Nephron progenitor cell (in vitro differentiated cells): ENCODE measurements around the gene GPR25.
A peak's percentile ranks its signal among the peaks of the same experiment; 100 is the strongest.

Experiments
- DNase-seq: peaks from one replicate; pipeline ENCODE4 v3.0.0; 2021
- H3K27ac Mint-ChIP-seq: 2 replicates; pipeline ENCODE4 v1.8.0; 2021; ENCODE audit warnings: mild to moderate bottlenecking, moderate library complexity, mixed read lengths
- H3K27me3 Mint-ChIP-seq: 2 replicates; pipeline ENCODE4 v1.8.0; 2021; ENCODE audit warnings: mild to moderate bottlenecking, low read depth, mixed read lengths; ENCODE audit not compliant: poor library complexity
- H3K36me3 Mint-ChIP-seq: 2 replicates; pipeline ENCODE4 v1.8.0; 2021; ENCODE audit warnings: low read depth, mixed read lengths
- H3K4me1 Mint-ChIP-seq: 2 replicates; pipeline ENCODE4 v1.8.0; 2021; ENCODE audit warnings: mixed read lengths
- H3K4me3 Mint-ChIP-seq: 2 replicates; pipeline ENCODE4 v1.8.0; 2021; ENCODE audit warnings: mild to moderate bottlenecking, moderate library complexity, mixed read lengths
- H3K9me3 Mint-ChIP-seq: 2 replicates; pipeline ENCODE4 v1.8.0; 2021; ENCODE audit warnings: mild to moderate bottlenecking, moderate library complexity, mixed read lengths
- TF ChIP-seq, protein P1 (sequence below): fragments of 200-600 bp; sonication (generic); IDR thresholded peaks from 2 replicates; pipeline ENCODE4 v1.5.0; 2021; ENCODE audit warnings: antibody characterized with exemption

GPR25 gene

DNA sequence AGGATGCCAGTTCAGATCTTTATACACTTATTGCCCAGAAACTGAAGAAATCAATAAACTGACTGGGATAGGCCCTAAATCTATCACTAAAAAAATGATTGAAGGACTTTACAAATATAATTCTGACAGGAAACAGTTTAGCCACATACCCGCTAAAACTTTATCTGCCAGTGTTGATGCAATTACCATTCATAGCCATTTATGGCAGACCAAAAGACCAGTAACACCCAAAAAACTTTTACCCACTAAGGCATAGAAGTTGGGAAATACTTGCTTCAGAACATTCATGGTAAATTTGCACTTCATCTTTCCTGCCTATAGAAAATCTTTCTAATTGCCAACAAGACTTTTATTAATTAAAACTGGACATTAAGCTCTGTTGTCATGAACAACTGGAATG, 15.0 kb upstream of the GPR25 start:
- no peaks in the 10 kb centered on the region for H3K27me3 Mint-ChIP-seq
- TF ChIP-seq, protein P1, sequence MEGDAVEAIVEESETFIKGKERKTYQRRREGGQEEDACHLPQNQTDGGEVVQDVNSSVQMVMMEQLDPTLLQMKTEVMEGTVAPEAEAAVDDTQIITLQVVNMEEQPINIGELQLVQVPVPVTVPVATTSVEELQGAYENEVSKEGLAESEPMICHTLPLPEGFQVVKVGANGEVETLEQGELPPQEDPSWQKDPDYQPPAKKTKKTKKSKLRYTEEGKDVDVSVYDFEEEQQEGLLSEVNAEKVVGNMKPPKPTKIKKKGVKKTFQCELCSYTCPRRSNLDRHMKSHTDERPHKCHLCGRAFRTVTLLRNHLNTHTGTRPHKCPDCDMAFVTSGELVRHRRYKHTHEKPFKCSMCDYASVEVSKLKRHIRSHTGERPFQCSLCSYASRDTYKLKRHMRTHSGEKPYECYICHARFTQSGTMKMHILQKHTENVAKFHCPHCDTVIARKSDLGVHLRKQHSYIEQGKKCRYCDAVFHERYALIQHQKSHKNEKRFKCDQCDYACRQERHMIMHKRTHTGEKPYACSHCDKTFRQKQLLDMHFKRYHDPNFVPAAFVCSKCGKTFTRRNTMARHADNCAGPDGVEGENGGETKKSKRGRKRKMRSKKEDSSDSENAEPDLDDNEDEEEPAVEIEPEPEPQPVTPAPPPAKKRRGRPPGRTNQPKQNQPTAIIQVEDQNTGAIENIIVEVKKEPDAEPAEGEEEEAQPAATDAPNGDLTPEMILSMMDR: no peak
- no peak for DNase-seq
- no peaks in the 10 kb centered on the region for H3K9me3 Mint-ChIP-seq
- no peak overlapping the region for H3K4me3 Mint-ChIP-seq
- no peak overlapping the region for H3K27ac Mint-ChIP-seq
- no peaks in the 10 kb centered on the region for H3K4me1 Mint-ChIP-seq
- peaks cover 45% of the 10 kb centered on the region for H3K36me3 Mint-ChIP-seq

DNA sequence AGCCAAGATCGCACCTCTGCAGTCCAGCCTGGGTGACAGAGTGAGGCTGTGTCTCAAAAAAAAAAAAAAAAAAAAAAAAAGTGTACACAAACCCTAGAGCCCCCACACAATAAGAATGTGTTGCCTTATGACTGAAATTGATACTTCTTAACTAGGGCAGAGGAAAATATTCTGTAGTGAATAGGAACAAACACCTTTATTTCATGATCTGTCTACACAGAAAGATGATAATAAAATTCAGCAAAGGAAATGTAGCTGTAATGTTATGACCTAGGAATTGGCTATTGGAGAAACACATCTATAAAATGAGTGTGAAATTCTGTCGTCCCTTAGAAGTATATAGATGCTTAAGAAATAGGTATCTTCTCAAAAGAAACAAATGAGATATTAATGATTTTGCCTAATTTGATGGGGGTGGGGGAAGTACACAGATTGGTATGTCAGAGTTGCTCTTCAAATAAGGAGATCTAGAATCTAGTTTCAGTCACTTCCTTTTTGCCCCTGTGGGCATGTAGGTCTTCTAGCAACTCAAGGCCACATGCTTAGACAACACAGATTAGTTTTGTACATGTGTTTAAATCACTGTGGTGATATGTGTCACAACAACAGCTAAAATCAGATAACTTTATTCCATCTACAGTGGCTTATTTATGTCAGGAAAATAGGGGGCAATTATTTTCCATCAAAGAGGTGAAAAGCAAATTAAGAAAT, 10.7 kb upstream of the GPR25 start:
- Mint-ChIP-seq H3K27ac (peak overlapping the region; percentile 37), H3K36me3 (peaks cover 48% of the 10 kb centered on the region), H3K9me3 (no peaks in the 10 kb centered on the region), H3K4me3 (no peak overlapping the region), H3K4me1 (peaks cover 22% of the 10 kb centered on the region), H3K27me3 (no peaks in the 10 kb centered on the region)
- TF ChIP-seq, protein P1: no peak
- DNase-seq: no peak

DNA sequence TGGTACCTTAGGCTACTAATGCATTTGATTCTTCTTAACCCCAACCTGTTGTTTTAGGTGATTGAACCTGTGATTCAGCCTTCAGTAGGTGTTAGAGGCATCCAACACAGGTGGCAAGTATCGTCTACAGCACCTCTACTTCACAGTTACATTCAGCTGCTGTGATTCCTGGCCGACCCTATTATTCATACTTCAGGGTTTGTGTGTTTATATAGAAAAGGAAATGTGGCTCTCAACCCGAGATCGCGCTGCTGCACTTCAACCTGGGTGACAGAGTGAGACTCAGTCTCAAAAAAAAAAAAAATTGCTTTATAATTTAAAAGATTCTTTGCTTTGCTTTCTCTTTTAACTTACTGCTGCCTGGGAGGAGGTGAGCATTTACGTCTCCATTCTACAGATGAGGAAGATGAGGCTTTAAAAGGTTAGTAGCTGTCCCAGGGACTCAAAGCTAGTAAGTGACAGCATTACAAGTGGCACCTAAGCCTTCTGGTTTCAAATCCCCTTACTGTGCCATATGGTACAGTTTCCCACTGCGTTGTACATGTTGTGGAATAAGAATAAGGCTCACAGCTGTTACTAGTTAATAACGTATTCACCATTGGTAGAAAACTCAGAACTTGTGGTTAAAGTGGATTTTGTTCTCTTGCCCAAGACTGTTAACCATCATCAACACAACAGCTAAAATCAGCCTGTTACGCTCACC, 9.9 kb upstream of the GPR25 start:
- Mint-ChIP-seq H3K27ac (no peak overlapping the region), H3K4me3 (no peak overlapping the region), H3K36me3 (peaks cover 47% of the 10 kb centered on the region), H3K27me3 (no peaks in the 10 kb centered on the region), H3K9me3 (no peaks in the 10 kb centered on the region), H3K4me1 (peaks cover 28% of the 10 kb centered on the region)
- TF ChIP-seq, protein P1: no peak
- DNase-seq: no peak

DNA sequence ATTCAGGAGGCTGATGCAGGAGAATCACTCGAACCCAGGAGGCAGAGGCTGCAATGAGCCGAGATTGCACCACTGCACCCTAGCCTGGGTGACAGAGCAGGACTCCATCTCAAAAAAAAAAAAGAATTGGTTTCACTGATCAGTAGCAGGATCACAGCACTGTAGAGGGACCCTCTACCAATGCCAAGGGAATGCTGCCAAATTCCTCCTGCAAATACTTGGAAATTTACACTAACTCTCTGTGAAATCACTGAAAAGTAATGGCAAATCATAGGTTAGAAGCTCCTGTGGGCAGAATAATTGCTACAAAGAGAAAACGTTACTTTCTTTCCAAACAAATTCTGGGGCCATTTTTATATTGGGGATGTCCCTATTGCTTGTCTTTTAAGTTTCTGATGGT, 6.7 kb upstream of the GPR25 start:
- Mint-ChIP-seq H3K27me3 (peaks cover 8% of the 10 kb centered on the region), H3K4me1 (peaks cover 31% of the 10 kb centered on the region), H3K9me3 (no peaks in the 10 kb centered on the region), H3K4me3 (no peak overlapping the region), H3K27ac (no peak overlapping the region), H3K36me3 (peaks cover 30% of the 10 kb centered on the region)
- TF ChIP-seq, protein P1: no peak
- DNase-seq: no peak

DNA sequence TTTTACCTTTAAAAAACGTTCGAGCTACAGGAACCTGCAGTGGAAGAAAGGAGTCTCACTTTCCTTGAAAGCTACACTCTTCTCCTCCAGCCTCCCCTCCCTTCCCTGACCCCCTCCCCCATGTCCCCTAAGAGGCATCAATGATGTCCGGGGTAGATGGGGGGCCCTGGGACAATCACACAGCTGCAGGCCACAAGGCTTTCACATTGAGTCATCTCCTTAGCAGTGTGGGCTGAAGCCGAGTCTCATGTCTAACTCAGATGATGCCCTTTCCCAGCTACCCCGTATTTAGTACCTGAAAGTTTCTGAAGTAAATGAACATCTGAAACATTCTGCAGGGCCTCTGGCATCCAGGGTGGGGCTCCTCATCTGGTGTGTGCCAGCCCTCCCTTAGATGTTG, 6.3 kb upstream of the GPR25 start:
- Mint-ChIP-seq H3K27me3 (peaks cover 8% of the 10 kb centered on the region), H3K27ac (no peak overlapping the region), H3K4me3 (no peak overlapping the region), H3K9me3 (no peaks in the 10 kb centered on the region), H3K4me1 (peaks cover 35% of the 10 kb centered on the region), H3K36me3 (peaks cover 30% of the 10 kb centered on the region)
- DNase-seq: no peak
- TF ChIP-seq, protein P1: no peak
